Neural cell (in vitro differentiated cells): ENCODE measurements around the gene SERPINA6.

Experiments used
- CTCF ChIP-seq: fragments of 450-650 bp; IDR thresholded peaks from 2 replicates; pipeline ENCODE4 v1.5.1; 2014; ENCODE audit warnings: antibody characterized with exemption, mild to moderate bottlenecking, moderate library complexity; ENCODE audit not compliant: poor library complexity, severe bottlenecking
- EZH2 ChIP-seq: fragments of 200-600, 300-800 bp; shearing (Covaris generic), sonication (generic); IDR thresholded peaks from 2 replicates; pipeline ENCODE4 v1.6.1; 2014; ENCODE audit warnings: antibody characterized with exemption, low read length, borderline replicate concordance, mild to moderate bottlenecking; ENCODE audit not compliant: insufficient read depth, poor library complexity, severe bottlenecking
- MXI1 ChIP-seq: fragments of 450-650 bp; conservative IDR thresholded peaks from 2 replicates; pipeline ENCODE4 v1.6.1; 2014; ENCODE audit warnings: antibody characterized with exemption, mild to moderate bottlenecking; ENCODE audit not compliant: poor library complexity, severe bottlenecking
- POLR2AphosphoS5 ChIP-seq: IDR thresholded peaks from 2 replicates; pipeline ENCODE4 v1.6.1; 2012
- REST ChIP-seq: IDR thresholded peaks from 2 replicates; pipeline ENCODE4 v1.6.1; 2012; ENCODE audit warnings: borderline replicate concordance
- SMC3 ChIP-seq: fragments of 450-650 bp; conservative IDR thresholded peaks from 2 replicates; pipeline ENCODE4 v1.6.1; 2014; ENCODE audit warnings: antibody characterized with exemption, mild to moderate bottlenecking, moderate library complexity; ENCODE audit not compliant: poor library complexity

- TF ChIP-seq REST: no peak
- TF ChIP-seq POLR2AphosphoS5: no peak
- no peak for TF ChIP-seq CTCF
- TF ChIP-seq SMC3: no peak
- no peak for TF ChIP-seq EZH2
- TF ChIP-seq MXI1: no peak
These were observed 41.8 kb upstream of the SERPINA6 start for GRCh38 chr14:94364964-94365363.
